IPS-18c (cell line): Measurements from ENCODE around the gene DTX2.
"Not testable (repeated sequence)": the region's sequence is repeated elsewhere in the genome, so short reads cannot be mapped to it uniquely, and the experiment has no call there.

Source experiments
- H3K4me3 ChIP-seq: 2 replicates; pipeline ENCODE4 v1.7.0; 2013; ENCODE audit warnings: low read depth, mild to moderate bottlenecking, low read length, moderate library complexity; ENCODE audit not compliant: insufficient read depth
- H3K9me3 ChIP-seq: one replicate; pipeline ENCODE4 v1.6.1; 2013; ENCODE audit warnings: mild to moderate bottlenecking, low read length, moderate library complexity; ENCODE audit not compliant: control insufficient read depth, insufficient read depth

Gene DTX2

GRCh38 chr7:76439120-76439888 lies 22.2 kb upstream of the DTX2 start:
- H3K4me3 ChIP-seq, H3K9me3 ChIP-seq: not testable (repeated sequence)

- not testable (repeated sequence) for H3K9me3 ChIP-seq, H3K4me3 ChIP-seq
These were observed 21.1 kb upstream of the DTX2 start for GRCh38 chr7:76440404-76440803.

- not testable (repeated sequence) for H3K4me3 ChIP-seq, H3K9me3 ChIP-seq
These were observed 19.7 kb upstream of the DTX2 start for GRCh38 chr7:76441792-76442191.

- not testable (repeated sequence) for H3K9me3 ChIP-seq, H3K4me3 ChIP-seq
These were observed 18.7 kb upstream of the DTX2 start for GRCh38 chr7:76442664-76443446.

GRCh38 chr7:76443846-76444245 lies 17.7 kb upstream of the DTX2 start:
- H3K9me3 ChIP-seq, H3K4me3 ChIP-seq: not testable (repeated sequence)

- H3K4me3 ChIP-seq, H3K9me3 ChIP-seq: not testable (repeated sequence)
These were observed 15.9 kb upstream of the DTX2 start for GRCh38 chr7:76445577-76446008.

GRCh38 chr7:76457017-76457416 lies 4.5 kb upstream of the DTX2 start:
- not testable (repeated sequence) for H3K4me3 ChIP-seq, H3K9me3 ChIP-seq

GRCh38 chr7:76458504-76458903 lies 3.0 kb upstream of the DTX2 start:
- not testable (repeated sequence) for H3K9me3 ChIP-seq, H3K4me3 ChIP-seq

GRCh38 chr7:76460767-76461166 lies 742 bp upstream of the DTX2 start:
- not testable (repeated sequence) for H3K9me3 ChIP-seq, H3K4me3 ChIP-seq

- not testable (repeated sequence) for H3K4me3 ChIP-seq, H3K9me3 ChIP-seq
These were observed 868 bp downstream of the DTX2 start for GRCh38 chr7:76462271-76462882.

- H3K4me3 ChIP-seq, H3K9me3 ChIP-seq: not testable (repeated sequence)
These were observed 3.5 kb downstream of the DTX2 start for GRCh38 chr7:76464959-76465358.

- H3K9me3 ChIP-seq, H3K4me3 ChIP-seq: not testable (repeated sequence)
These were observed 4.4 kb downstream of the DTX2 start for GRCh38 chr7:76465950-76466349.

GRCh38 chr7:76467743-76468404 lies 6.4 kb downstream of the DTX2 start:
- H3K4me3 ChIP-seq, H3K9me3 ChIP-seq: not testable (repeated sequence)

- not testable (repeated sequence) for H3K9me3 ChIP-seq, H3K4me3 ChIP-seq
These were observed 10.2 kb downstream of the DTX2 start for GRCh38 chr7:76471556-76472221.

GRCh38 chr7:76473097-76473496 lies 11.6 kb downstream of the DTX2 start:
- H3K9me3 ChIP-seq, H3K4me3 ChIP-seq: not testable (repeated sequence)

- H3K9me3 ChIP-seq, H3K4me3 ChIP-seq: not testable (repeated sequence)
These were observed 14.8 kb downstream of the DTX2 start for GRCh38 chr7:76476280-76476679.

GRCh38 chr7:76476742-76477474 lies 15.4 kb downstream of the DTX2 start:
- H3K4me3 ChIP-seq, H3K9me3 ChIP-seq: not testable (repeated sequence)
